HEK293 (cell line): ENCODE results near the gene SLC22A3.
"Not testable (repeated sequence)": the region's sequence is repeated elsewhere in the genome, so short reads cannot be mapped to it uniquely, and the experiment has no call there.

Experiments used
- CTCF ChIA-PET: fragments of 350-600 bp; formaldehyde crosslinking; extraction: SDS; loops from one replicate; lab custom pipeline; 2021; ENCODE audit warnings: antibody characterized with exemption; lab: Yijun Ruan, JAX
- POLR2A ChIA-PET: fragments of 300-600 bp; formaldehyde crosslinking; extraction: SDS; loops from one replicate; lab custom pipeline; 2020; ENCODE audit warnings: antibody characterized with exemption, inconsistent platforms; lab: Yijun Ruan, JAX
- H3K27ac ChIP-seq: fragments of 200-500 bp; sonication (Bioruptor generic); 2 replicates; pipeline ENCODE4 v1.5.1; 2014; ENCODE audit warnings: low read depth, low read length, control low read depth, inconsistent platforms; ENCODE audit errors: extremely low read depth
- H3K36me3 ChIP-seq, 2 experiments: fragments of 200-500 bp in 1 of 2; sonication (Bioruptor generic) in 1 of 2; 1 replicate in 1 of 2; 2 replicates in 1 of 2; pipeline ENCODE4 v1.5.1; 2014 to 2017; ENCODE audit warnings: inconsistent platforms in 2 of 2, low read length in 2 of 2; ENCODE audit not compliant: control insufficient read depth in 2 of 2, insufficient read depth in 1 of 2
- H3K4me1 ChIP-seq: fragments of 200-500 bp; sonication (Bioruptor generic); 2 replicates; pipeline ENCODE4 v1.5.1; 2014; ENCODE audit warnings: mild to moderate bottlenecking, low read length, inconsistent platforms; ENCODE audit not compliant: control insufficient read depth, insufficient read depth
- H3K4me3 ChIP-seq: 2 replicates; pipeline ENCODE4 v1.5.1; 2011; ENCODE audit warnings: low read depth, mild to moderate bottlenecking, control low read depth, low read length, moderate library complexity
- H3K9me3 ChIP-seq: fragments of 200-500 bp; sonication (Bioruptor generic); 2 replicates; pipeline ENCODE4 v1.5.1; 2014; ENCODE audit warnings: low read depth, low read length, inconsistent platforms; ENCODE audit not compliant: control insufficient read depth, insufficient read depth
- GLIS1 ChIP-seq: fragments of 450-650 bp; formaldehyde crosslinking; IDR thresholded peaks from 2 replicates; pipeline ENCODE4 v1.5.1; 2016; ENCODE audit warnings: missing biosample characterization, missing genetic modification characterization
- IKZF3 ChIP-seq: fragments of 450-650 bp; IDR thresholded peaks from 2 replicates; pipeline ENCODE4 v1.5.0; 2018; ENCODE audit warnings: missing biosample characterization, mild to moderate bottlenecking, missing genetic modification characterization, moderate library complexity
- PATZ1 ChIP-seq: fragments of 450-650 bp; formaldehyde crosslinking; IDR thresholded peaks from 2 replicates; pipeline ENCODE4 v1.5.1; 2016; ENCODE audit warnings: missing biosample characterization, missing genetic modification characterization
- REPIN1 ChIP-seq: fragments of 450-650 bp; formaldehyde crosslinking; IDR thresholded peaks from 2 replicates; pipeline ENCODE4 v1.5.1; 2017; ENCODE audit warnings: missing biosample characterization, missing genetic modification characterization, low read depth
- SP7 ChIP-seq: fragments of 450-650 bp; formaldehyde crosslinking; IDR thresholded peaks from 2 replicates; pipeline ENCODE4 v1.5.1; 2016; ENCODE audit warnings: missing biosample characterization, missing genetic modification characterization
- ZFP37 ChIP-seq: fragments of 450-650 bp; formaldehyde crosslinking; IDR thresholded peaks from 2 replicates; pipeline ENCODE4 v1.5.1; 2016; ENCODE audit warnings: missing biosample characterization, missing genetic modification characterization
- ZNF114 ChIP-seq: fragments of 450-650 bp; formaldehyde crosslinking; IDR thresholded peaks from 2 replicates; pipeline ENCODE4 v1.5.0; 2017; ENCODE audit warnings: missing biosample characterization, missing genetic modification characterization
- ZNF214 ChIP-seq: fragments of 450-650 bp; formaldehyde crosslinking; IDR thresholded peaks from 2 replicates; pipeline ENCODE4 v1.5.1; 2017; ENCODE audit warnings: missing biosample characterization, mild to moderate bottlenecking, missing genetic modification characterization, borderline replicate concordance
- ZNF274 ChIP-seq, 2 experiments: fragments of 200-500 bp in 1 of 2; fragments of 450-650 bp in 1 of 2; sonication (Bioruptor generic) in 1 of 2; formaldehyde crosslinking in 1 of 2; IDR thresholded peaks; 2 replicates each; pipeline versions ENCODE4 v1.5.1 to v1.6.1; 2014 to 2016; ENCODE audit warnings: borderline replicate concordance in 1 of 2, inconsistent platforms in 1 of 2, low read length in 1 of 2, missing biosample characterization in 1 of 2, missing genetic modification characterization in 1 of 2
- ZNF311 ChIP-seq: fragments of 450-650 bp; formaldehyde crosslinking; IDR thresholded peaks from 2 replicates; pipeline ENCODE4 v1.5.1; 2017; ENCODE audit warnings: missing biosample characterization, missing genetic modification characterization, borderline replicate concordance
- ZNF391 ChIP-seq: fragments of 450-650 bp; formaldehyde crosslinking; IDR thresholded peaks from 2 replicates; pipeline ENCODE4 v1.5.1; 2016; ENCODE audit warnings: low read depth, missing biosample characterization, missing genetic modification characterization, borderline replicate concordance
- ZNF394 ChIP-seq: fragments of 450-650 bp; formaldehyde crosslinking; IDR thresholded peaks from 2 replicates; pipeline ENCODE4 v1.5.1; 2016; ENCODE audit warnings: missing biosample characterization, missing genetic modification characterization, mild to moderate bottlenecking, moderate library complexity, borderline replicate concordance
- ZNF416 ChIP-seq: fragments of 450-650 bp; formaldehyde crosslinking; IDR thresholded peaks from 2 replicates; pipeline ENCODE4 v1.5.1; 2016; ENCODE audit warnings: missing biosample characterization, missing genetic modification characterization
- ZNF433 ChIP-seq: fragments of 450-650 bp; formaldehyde crosslinking; IDR thresholded peaks from 2 replicates; pipeline ENCODE4 v1.5.1; 2016; ENCODE audit warnings: missing biosample characterization, missing genetic modification characterization, low read depth
- ZNF513 ChIP-seq: fragments of 450-650 bp; IDR thresholded peaks from 2 replicates; pipeline ENCODE4 v1.5.1; 2018; ENCODE audit warnings: missing biosample characterization, missing genetic modification characterization
- ZNF571 ChIP-seq: fragments of 450-650 bp; formaldehyde crosslinking; IDR thresholded peaks from 2 replicates; pipeline ENCODE4 v1.5.0; 2017; ENCODE audit warnings: missing biosample characterization, missing genetic modification characterization
- ZNF660 ChIP-seq: fragments of 450-650 bp; IDR thresholded peaks from 2 replicates; pipeline ENCODE4 v1.5.1; 2018; ENCODE audit warnings: missing biosample characterization, mild to moderate bottlenecking, missing genetic modification characterization
- ZNF776 ChIP-seq: fragments of 450-650 bp; formaldehyde crosslinking; IDR thresholded peaks from 2 replicates; pipeline ENCODE4 v1.5.0; 2017; ENCODE audit warnings: missing biosample characterization, missing genetic modification characterization, borderline replicate concordance
- TF ChIP-seq, protein P1 (sequence below): fragments of 450-650 bp; formaldehyde crosslinking; IDR thresholded peaks from 2 replicates; pipeline ENCODE4 v1.5.1; 2017; ENCODE audit warnings: missing biosample characterization, mild to moderate bottlenecking, missing genetic modification characterization, moderate library complexity
- TF ChIP-seq, protein P2 (sequence below): fragments of 450-650 bp; formaldehyde crosslinking; IDR thresholded peaks from 2 replicates; pipeline ENCODE4 v1.5.1; 2016; ENCODE audit warnings: missing biosample characterization, missing genetic modification characterization

SLC22A3 gene

DNA sequence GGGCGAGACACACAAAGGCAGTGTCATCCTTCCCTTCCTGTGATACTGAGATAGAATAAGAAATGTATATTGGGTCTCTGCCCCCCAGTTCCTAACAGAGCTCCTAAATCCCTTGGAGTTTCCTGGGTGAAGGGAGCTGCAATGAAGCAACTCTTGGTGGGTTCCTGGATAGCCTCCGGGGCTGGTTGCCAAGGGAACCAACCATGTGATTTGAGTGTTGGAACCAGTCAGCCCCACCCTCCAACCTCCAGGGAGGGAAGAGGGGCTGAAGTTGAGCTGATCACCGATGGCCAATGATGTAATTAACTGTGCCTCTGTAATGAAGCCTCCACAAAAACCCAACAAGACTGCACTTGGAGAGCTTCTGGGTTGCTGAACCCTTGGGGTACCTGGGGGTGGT lies 116.6 kb downstream of the SLC22A3 start:
- Histone ChIP-seq H3K4me1 (no peaks in the 10 kb centered on the region), H3K36me3 (no peaks in the 10 kb centered on the region), H3K9me3 (no peaks in the 10 kb centered on the region), H3K4me3 (no peak overlapping the region), H3K27ac (no peak overlapping the region)
- POLR2A ChIA-PET = no interaction called here
- CTCF ChIA-PET = interaction anchor here (0.7 to 1.7 kb wide), 2 partner anchors 9 to 69 kb away, joined by 3 to 10 read pairs; no protein-coding TSS in a partner anchor
- no peak for TF ChIP-seq ZNF274 (IDR thresholded peaks at IDR 0.05; ENCODE audit: low read length)
- TF ChIP-seq ZNF274 (tag by site-specific recombination; IDR thresholded peaks at IDR 0.05; ENCODE audit: borderline replicate concordance) = no peak
- no peak for TF ChIP-seq ZNF114 (tag by site-specific recombination)
- no peak for TF ChIP-seq IKZF3 (tag by site-specific recombination)
- no peak for TF ChIP-seq ZNF394

- H3K4me3 ChIP-seq, POLR2A ChIA-PET, H3K9me3 ChIP-seq, H3K4me1 ChIP-seq, H3K27ac ChIP-seq, H3K36me3 ChIP-seq: not testable (repeated sequence)
- CTCF ChIA-PET = interaction anchor here (0.7 to 1.0 kb wide), 2 partner anchors 65 to 632 kb away, joined by 3 to 5 read pairs; no protein-coding TSS in a partner anchor
Observed at GRCh38 chr6:160467261-160467871, 119.2 kb downstream of the SLC22A3 start.

DNA sequence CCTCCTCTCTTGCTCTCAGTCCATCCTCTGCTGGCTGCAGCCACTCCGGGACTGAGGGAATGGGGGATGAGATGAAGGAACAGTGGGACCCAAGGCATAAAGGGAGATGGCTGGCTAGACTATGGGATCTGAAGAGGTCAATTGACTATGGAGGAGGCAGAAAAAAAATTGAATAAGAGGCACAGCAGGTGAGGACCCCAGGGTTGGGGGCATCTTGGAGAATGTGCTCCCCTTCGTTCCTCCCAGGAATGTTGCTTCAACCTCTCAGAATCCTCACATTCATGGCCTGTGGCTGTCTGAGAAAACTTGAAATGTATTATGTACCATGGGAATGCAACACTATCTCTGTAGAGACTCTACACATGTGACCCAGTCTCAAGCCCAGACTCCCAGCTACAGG lies 121.0 kb downstream of the SLC22A3 start:
- ChIA-PET CTCF (interaction anchor here (0.5 to 1.2 kb wide), 2 partner anchors 13 to 120 kb away, joined by 3 to 5 read pairs; no protein-coding TSS in a partner anchor), POLR2A (no interaction called here)
- Histone ChIP-seq H3K36me3 (no peaks in the 10 kb centered on the region), H3K4me1 (no peaks in the 10 kb centered on the region), H3K4me3 (no peak overlapping the region), H3K27ac (no peak overlapping the region), H3K9me3 (no peaks in the 10 kb centered on the region)
- TF ChIP-seq ZNF416 (no peak), ZNF776 (no peak), ZNF660 (tag by site-specific recombination) (no peak), ZNF571 (no peak), ZNF513 (tag by site-specific recombination) (no peak), GLIS1 (tag by site-specific recombination) (no peak), REPIN1 (tag by site-specific recombination) (no peak), ZNF391 (tag by site-specific recombination) (no peak), ZFP37 (tag by site-specific recombination) (no peak), PATZ1 (tag by site-specific recombination) (no peak), ZNF114 (tag by site-specific recombination) (no peak), ZNF311 (no peak), ZNF433 (tag by site-specific recombination) (no peak), SP7 (tag by site-specific recombination) (no peak), ZNF214 (tag by site-specific recombination) (no peak)
- TF ChIP-seq, protein P1, sequence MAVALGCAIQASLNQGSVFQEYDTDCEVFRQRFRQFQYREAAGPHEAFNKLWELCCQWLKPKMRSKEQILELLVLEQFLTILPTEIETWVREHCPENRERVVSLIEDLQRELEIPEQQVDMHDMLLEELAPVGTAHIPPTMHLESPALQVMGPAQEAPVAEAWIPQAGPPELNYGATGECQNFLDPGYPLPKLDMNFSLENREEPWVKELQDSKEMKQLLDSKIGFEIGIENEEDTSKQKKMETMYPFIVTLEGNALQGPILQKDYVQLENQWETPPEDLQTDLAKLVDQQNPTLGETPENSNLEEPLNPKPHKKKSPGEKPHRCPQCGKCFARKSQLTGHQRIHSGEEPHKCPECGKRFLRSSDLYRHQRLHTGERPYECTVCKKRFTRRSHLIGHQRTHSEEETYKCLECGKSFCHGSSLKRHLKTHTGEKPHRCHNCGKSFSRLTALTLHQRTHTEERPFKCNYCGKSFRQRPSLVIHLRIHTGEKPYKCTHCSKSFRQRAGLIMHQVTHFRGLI (tag by site-specific recombination) = no peak
- TF ChIP-seq, protein P2, sequence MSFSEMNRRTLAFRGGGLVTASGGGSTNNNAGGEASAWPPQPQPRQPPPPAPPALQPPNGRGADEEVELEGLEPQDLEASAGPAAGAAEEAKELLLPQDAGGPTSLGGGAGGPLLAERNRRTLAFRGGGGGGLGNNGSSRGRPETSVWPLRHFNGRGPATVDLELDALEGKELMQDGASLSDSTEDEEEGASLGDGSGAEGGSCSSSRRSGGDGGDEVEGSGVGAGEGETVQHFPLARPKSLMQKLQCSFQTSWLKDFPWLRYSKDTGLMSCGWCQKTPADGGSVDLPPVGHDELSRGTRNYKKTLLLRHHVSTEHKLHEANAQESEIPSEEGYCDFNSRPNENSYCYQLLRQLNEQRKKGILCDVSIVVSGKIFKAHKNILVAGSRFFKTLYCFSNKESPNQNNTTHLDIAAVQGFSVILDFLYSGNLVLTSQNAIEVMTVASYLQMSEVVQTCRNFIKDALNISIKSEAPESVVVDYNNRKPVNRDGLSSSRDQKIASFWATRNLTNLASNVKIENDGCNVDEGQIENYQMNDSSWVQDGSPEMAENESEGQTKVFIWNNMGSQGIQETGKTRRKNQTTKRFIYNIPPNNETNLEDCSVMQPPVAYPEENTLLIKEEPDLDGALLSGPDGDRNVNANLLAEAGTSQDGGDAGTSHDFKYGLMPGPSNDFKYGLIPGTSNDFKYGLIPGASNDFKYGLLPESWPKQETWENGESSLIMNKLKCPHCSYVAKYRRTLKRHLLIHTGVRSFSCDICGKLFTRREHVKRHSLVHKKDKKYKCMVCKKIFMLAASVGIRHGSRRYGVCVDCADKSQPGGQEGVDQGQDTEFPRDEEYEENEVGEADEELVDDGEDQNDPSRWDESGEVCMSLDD (tag by site-specific recombination) = no peak

GRCh38 chr6:160476056-160476455 lies 127.9 kb downstream of the SLC22A3 start:
- H3K4me3 ChIP-seq, CTCF ChIA-PET, H3K36me3 ChIP-seq, H3K4me1 ChIP-seq, POLR2A ChIA-PET, H3K9me3 ChIP-seq, H3K27ac ChIP-seq: not testable (repeated sequence)
